Upper lobe of left lung (tissue), 4 donors: Measurements from ENCODE around the gene GRID1.

Source experiments
- CTCF ChIP-seq, 6 experiments: fragments of 450-650 bp in 4 of 6; fragments of 200-600 bp in 2 of 6; sonication (generic) in 2 of 6; IDR thresholded peaks; one replicate each; pipeline ENCODE4 v1.5.1; 2016 to 2019; ENCODE audit warnings: antibody characterized with exemption in 6 of 6
- EP300 ChIP-seq, 4 donors: sonication (generic); formaldehyde crosslinking; IDR thresholded peaks; one replicate each; pipeline ENCODE4 v1.5.1; 2017; ENCODE audit warnings: antibody characterized with exemption in 4 of 4, control low read depth in 2 of 4
- POLR2A ChIP-seq, 4 donors: fragments of 450-650 bp; IDR thresholded peaks; one replicate each; pipeline ENCODE4 v1.5.1; 2016 to 2017; ENCODE audit warnings: antibody characterized with exemption in 4 of 4, mild to moderate bottlenecking in 2 of 4
- POLR2AphosphoS5 ChIP-seq, 2 donors: sonication (generic); formaldehyde crosslinking; IDR thresholded peaks; one replicate each; pipeline ENCODE4 v1.5.1; 2017; ENCODE audit warnings: antibody characterized with exemption in 2 of 2

GRCh38 chr10:86327954-86328725 lies 38.5 kb downstream of the GRID1 start:
- TF ChIP-seq CTCF (IDR thresholded peaks at IDR 0.05) (no peak), POLR2A (IDR thresholded peaks at IDR 0.05) (no peak), POLR2AphosphoS5 (IDR thresholded peaks at IDR 0.05) (no peak), EP300 (IDR thresholded peaks at IDR 0.05) (no peak)
